ENCODE results near the gene FGFBP1. TPM values are rescaled to one million over a fixed set of nuclear protein-coding genes. Genes with fewer than 3 reads are reported as not detected.

The FGFBP1 gene
- total RNA-seq, 3 donors from 2014 or later: 0.73 TPM; not detected in 2

GRCh38 chr4:15912961-15913630, 25.4 kb downstream of the FGFBP1 start:
- intact Hi-C loops (cut with DNase I; ENCODE audit: low total_unique reads): no loop called here
- no peak for TF ChIP-seq CTCF (IDR thresholded peaks at IDR 0.05)
- no peak for TF ChIP-seq POLR2AphosphoS5 (IDR thresholded peaks at IDR 0.05)
- TF ChIP-seq POLR2A (IDR thresholded peaks at IDR 0.05): no peak
- no peak for DNase-seq (ENCODE audit: low spot score in 2 of 2)
- Histone ChIP-seq H3K4me3 (no peak overlapping the region), H3K36me3 (no peaks in the 10 kb centered on the region), H3K27ac (no peak overlapping the region), H3K27me3 (no peaks in the 10 kb centered on the region), H3K4me1 (no peaks in the 10 kb centered on the region), H3K9me3 (no peaks in the 10 kb centered on the region)

GRCh38 chr4:15912236-15912635, 26.3 kb downstream of the FGFBP1 start:
- H3K4me3 ChIP-seq: no peak overlapping the region
- H3K27me3 ChIP-seq: no peaks in the 10 kb centered on the region
- intact Hi-C loops (cut with DNase I; ENCODE audit: low total_unique reads): no loop called here
- no peak overlapping the region for H3K27ac ChIP-seq
- no peak for DNase-seq (ENCODE audit: low spot score in 2 of 2)
- H3K36me3 ChIP-seq: no peaks in the 10 kb centered on the region
- TF ChIP-seq POLR2AphosphoS5 (IDR thresholded peaks at IDR 0.05) (no peak), POLR2A (IDR thresholded peaks at IDR 0.05) (no peak), CTCF (IDR thresholded peaks at IDR 0.05) (no peak)
- no peaks in the 10 kb centered on the region for H3K4me1 ChIP-seq
- H3K9me3 ChIP-seq: no peaks in the 10 kb centered on the region

- Histone ChIP-seq H3K36me3 (no peaks in the 10 kb centered on the region), H3K27ac (no peak overlapping the region), H3K9me3 (no peaks in the 10 kb centered on the region), H3K27me3 (no peaks in the 10 kb centered on the region), H3K4me3 (no peak overlapping the region), H3K4me1 (no peaks in the 10 kb centered on the region)
- no peak for DNase-seq (ENCODE audit: low spot score in 2 of 2)
- intact Hi-C loops (cut with DNase I; ENCODE audit: low total_unique reads): no loop called here
- no peak for TF ChIP-seq POLR2AphosphoS5 (IDR thresholded peaks at IDR 0.05)
- no peak for TF ChIP-seq POLR2A (IDR thresholded peaks at IDR 0.05)
- no peak for TF ChIP-seq CTCF (IDR thresholded peaks at IDR 0.05)
Observed at GRCh38 chr4:15910155-15910940, 28.2 kb downstream of the FGFBP1 start.

- H3K27me3 ChIP-seq: no peaks in the 10 kb centered on the region
- DNase-seq (ENCODE audit: low spot score in 2 of 2): no peak
- TF ChIP-seq CTCF (IDR thresholded peaks at IDR 0.05) (no peak), POLR2AphosphoS5 (IDR thresholded peaks at IDR 0.05) (no peak), POLR2A (IDR thresholded peaks at IDR 0.05) (no peak)
- H3K4me1 ChIP-seq: no peaks in the 10 kb centered on the region
- intact Hi-C loops (cut with DNase I; ENCODE audit: low total_unique reads): no loop called here
- H3K4me3 ChIP-seq: no peak overlapping the region
- no peaks in the 10 kb centered on the region for H3K9me3 ChIP-seq
- H3K27ac ChIP-seq: no peak overlapping the region
- no peaks in the 10 kb centered on the region for H3K36me3 ChIP-seq
Observed at GRCh38 chr4:15907430-15907829, 31.1 kb downstream of the FGFBP1 start.

GRCh38 chr4:15906020-15906443, 32.5 kb downstream of the FGFBP1 start:
- Histone ChIP-seq H3K4me1 (no peaks in the 10 kb centered on the region), H3K4me3 (peak overlapping the region in 2 of 3 donors; percentile 31 to 47)
- peak in 1 of 2 donors; percentile 30 for DNase-seq (ENCODE audit: low spot score in 2 of 2)

More at GRCh38 chr4:15906020-15906443, 32.5 kb downstream of the FGFBP1 start:
- Histone ChIP-seq H3K27me3 (no peaks in the 10 kb centered on the region), H3K27ac (no peak overlapping the region), H3K36me3 (no peaks in the 10 kb centered on the region), H3K9me3 (no peaks in the 10 kb centered on the region)
- no peak for TF ChIP-seq POLR2A (IDR thresholded peaks at IDR 0.05)
- no peak for TF ChIP-seq CTCF (IDR thresholded peaks at IDR 0.05)
- TF ChIP-seq POLR2AphosphoS5 (IDR thresholded peaks at IDR 0.05): no peak
- intact Hi-C loops (cut with DNase I; ENCODE audit: low total_unique reads): no loop called here

Data from breast epithelium (tissue), 4 donors.